C4-2B (cell line): ENCODE results near the gene VTI1A.

Experiments used
- CTCF ChIP-seq: fragments of 450-650 bp; conservative IDR thresholded peaks from 2 replicates; pipeline ENCODE4 v1.5.1; 2017; ENCODE audit warnings: mild to moderate bottlenecking
- ZFX ChIP-seq: fragments of 450-650 bp; IDR thresholded peaks from 2 replicates; pipeline ENCODE4 v1.6.1; 2017

GRCh38 chr10:112710528-112710927 lies 263.5 kb downstream of the VTI1A start:
- no peak for TF ChIP-seq CTCF
- no peak for TF ChIP-seq ZFX
